ENCODE measurements around the gene NOX3. TPM values are rescaled to one million over a fixed set of nuclear protein-coding genes. Genes with fewer than 3 reads are reported as not detected.
"Not testable (repeated sequence)": the region's sequence is repeated elsewhere in the genome, so short reads cannot be mapped to it uniquely, and the experiment has no call there.

NOX3 gene
- total RNA-seq, 1 donor from 2014 or later: not detected

- no peaks in the 10 kb centered on the region for H3K36me3 ChIP-seq
- H3K4me1 ChIP-seq: no peaks in the 10 kb centered on the region
- no peak overlapping the region for H3K4me3 ChIP-seq
- H3K27ac ChIP-seq (replicated peaks): no peak overlapping the region
- intact Hi-C loops (cut with micrococcal nuclease): no loop called here
- TF ChIP-seq, protein P1, sequence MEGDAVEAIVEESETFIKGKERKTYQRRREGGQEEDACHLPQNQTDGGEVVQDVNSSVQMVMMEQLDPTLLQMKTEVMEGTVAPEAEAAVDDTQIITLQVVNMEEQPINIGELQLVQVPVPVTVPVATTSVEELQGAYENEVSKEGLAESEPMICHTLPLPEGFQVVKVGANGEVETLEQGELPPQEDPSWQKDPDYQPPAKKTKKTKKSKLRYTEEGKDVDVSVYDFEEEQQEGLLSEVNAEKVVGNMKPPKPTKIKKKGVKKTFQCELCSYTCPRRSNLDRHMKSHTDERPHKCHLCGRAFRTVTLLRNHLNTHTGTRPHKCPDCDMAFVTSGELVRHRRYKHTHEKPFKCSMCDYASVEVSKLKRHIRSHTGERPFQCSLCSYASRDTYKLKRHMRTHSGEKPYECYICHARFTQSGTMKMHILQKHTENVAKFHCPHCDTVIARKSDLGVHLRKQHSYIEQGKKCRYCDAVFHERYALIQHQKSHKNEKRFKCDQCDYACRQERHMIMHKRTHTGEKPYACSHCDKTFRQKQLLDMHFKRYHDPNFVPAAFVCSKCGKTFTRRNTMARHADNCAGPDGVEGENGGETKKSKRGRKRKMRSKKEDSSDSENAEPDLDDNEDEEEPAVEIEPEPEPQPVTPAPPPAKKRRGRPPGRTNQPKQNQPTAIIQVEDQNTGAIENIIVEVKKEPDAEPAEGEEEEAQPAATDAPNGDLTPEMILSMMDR (IDR thresholded peaks at IDR 0.05; ENCODE audit: borderline replicate concordance): no peak
- H3K9me3 ChIP-seq (replicated peaks): no peaks in the 10 kb centered on the region
- DNase-seq: no peak
- H3K27me3 ChIP-seq (ENCODE audit: low read depth): no peaks in the 10 kb centered on the region
These were observed 25.6 kb upstream of the NOX3 start for GRCh38 chr6:155481215-155481614.

DNA sequence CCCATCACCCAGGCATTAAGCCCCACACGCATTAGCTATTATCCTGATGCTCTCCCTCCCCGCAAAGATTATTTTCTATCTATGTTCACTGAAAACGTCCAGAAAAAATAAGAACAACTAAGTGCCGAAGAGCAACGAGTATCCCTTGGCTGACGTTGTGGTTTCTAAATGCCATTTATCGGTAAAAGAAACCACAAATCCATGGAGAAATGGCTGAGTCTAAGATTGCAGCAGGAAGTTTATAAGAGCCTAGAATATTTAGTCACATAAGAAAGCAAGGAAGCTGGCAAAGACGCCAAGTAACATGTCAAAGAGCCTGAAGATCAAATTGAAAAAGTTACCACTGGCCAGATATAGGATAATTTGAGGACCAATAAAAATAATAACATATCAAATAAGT is 18.1 kb upstream of the NOX3 start:
- intact Hi-C loops (cut with micrococcal nuclease): no loop called here
- Histone ChIP-seq H3K4me1 (no peaks in the 10 kb centered on the region), H3K27ac (replicated peaks) (no peak overlapping the region), H3K27me3 (ENCODE audit: low read depth) (no peaks in the 10 kb centered on the region), H3K9me3 (replicated peaks) (peaks cover 11% of the 10 kb centered on the region), H3K4me3 (no peak overlapping the region), H3K36me3 (no peaks in the 10 kb centered on the region)
- TF ChIP-seq, protein P1 (IDR thresholded peaks at IDR 0.05; ENCODE audit: borderline replicate concordance): no peak
- no peak for DNase-seq

DNA sequence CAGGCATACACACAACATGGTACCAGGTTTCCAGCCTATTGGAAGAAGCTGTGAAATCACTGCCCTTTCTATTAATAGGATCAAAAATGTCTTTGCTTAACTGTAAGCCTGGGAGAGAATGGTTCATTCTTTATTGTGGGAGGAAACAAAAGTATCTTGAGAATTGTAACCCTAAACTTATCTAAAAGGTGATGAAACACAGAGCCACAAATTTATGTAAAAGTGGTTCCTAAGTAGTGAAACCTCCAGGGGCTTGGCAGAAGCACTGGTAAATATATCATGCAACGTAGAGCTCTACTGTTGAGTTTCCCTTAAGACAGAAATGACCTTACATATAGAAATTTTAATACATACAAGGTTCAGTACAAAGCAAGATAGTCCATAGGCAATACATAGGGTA is 17.2 kb upstream of the NOX3 start:
- no peaks in the 10 kb centered on the region for H3K36me3 ChIP-seq
- peaks cover 20% of the 10 kb centered on the region for H3K9me3 ChIP-seq (replicated peaks)

DNA sequence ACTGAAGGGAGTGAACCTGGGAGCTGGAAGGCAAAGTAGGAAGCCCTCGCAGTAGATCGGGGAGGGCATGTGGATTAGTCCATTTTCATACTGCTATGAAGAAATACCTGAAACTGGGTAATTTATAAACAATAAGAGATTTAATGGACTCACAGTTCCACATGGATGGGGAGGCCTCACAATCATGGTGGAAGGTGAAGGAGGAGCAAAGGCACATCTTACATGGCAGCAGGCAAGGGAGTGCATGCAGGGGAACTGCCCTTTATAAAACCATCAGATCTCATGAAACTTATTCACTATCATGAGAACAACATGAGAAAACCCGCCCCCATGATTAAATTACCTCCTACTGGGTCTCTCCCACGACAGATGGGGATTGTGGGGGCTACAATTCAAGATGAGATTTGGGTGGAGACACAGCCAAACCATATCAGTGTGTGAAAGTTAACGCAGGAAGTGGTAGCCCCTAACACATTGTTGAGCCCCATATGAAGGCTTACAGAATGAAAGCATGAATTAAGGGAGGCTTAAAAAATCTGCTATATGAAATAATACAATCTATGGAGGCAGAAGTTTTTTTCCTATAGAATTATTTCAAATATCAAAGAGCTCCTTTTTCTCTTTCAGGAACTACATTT is 15.5 kb upstream of the NOX3 start:
- H3K4me3 ChIP-seq; H3K27me3 ChIP-seq (ENCODE audit: low read depth): not testable (repeated sequence)

More for the DNA sequence above, 17.2 kb upstream of the NOX3 start:
- intact Hi-C loops (cut with micrococcal nuclease): no loop called here
- H3K27ac ChIP-seq (replicated peaks): no peak overlapping the region
- no peak overlapping the region for H3K4me3 ChIP-seq
- DNase-seq: no peak
- TF ChIP-seq, protein P1 (IDR thresholded peaks at IDR 0.05; ENCODE audit: borderline replicate concordance): no peak
- no peaks in the 10 kb centered on the region for H3K27me3 ChIP-seq (ENCODE audit: low read depth)
- no peaks in the 10 kb centered on the region for H3K4me1 ChIP-seq

DNA sequence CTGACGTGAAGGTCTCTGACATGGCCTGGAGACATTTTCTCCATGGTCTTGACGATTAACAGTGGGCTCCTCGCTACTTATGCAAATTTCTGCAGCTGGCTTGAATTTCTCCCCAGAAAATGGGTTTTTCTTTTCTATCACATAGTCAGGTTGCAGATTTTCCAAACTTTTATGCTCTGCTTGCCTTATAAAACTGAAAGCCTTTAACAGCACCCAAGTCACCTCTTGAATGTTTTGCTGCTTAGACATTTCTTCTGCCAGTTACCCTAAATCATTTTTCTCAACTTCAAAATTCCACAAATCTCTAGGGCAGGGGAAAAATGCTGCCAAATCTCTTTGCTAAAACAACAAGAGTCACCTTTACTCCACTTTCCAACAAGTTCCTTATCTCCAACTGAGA is 12.9 kb upstream of the NOX3 start:
- H3K4me1 ChIP-seq; H3K27ac ChIP-seq (replicated peaks); DNase-seq; H3K36me3 ChIP-seq; intact Hi-C loops (cut with micrococcal nuclease); H3K4me3 ChIP-seq; H3K27me3 ChIP-seq (ENCODE audit: low read depth): not testable (repeated sequence)
- peaks cover 31% of the 10 kb centered on the region for H3K9me3 ChIP-seq (replicated peaks)

More for the DNA sequence above, 15.5 kb upstream of the NOX3 start:
- intact Hi-C loops (cut with micrococcal nuclease); DNase-seq; H3K4me1 ChIP-seq; H3K36me3 ChIP-seq; H3K27ac ChIP-seq (replicated peaks): not testable (repeated sequence)
- peaks cover 25% of the 10 kb centered on the region for H3K9me3 ChIP-seq (replicated peaks)

GRCh38 chr6:155466539-155466938 is 10.9 kb upstream of the NOX3 start:
- Histone ChIP-seq H3K4me3 (no peak overlapping the region), H3K4me1 (no peaks in the 10 kb centered on the region), H3K36me3 (no peaks in the 10 kb centered on the region), H3K27ac (replicated peaks) (no peak overlapping the region), H3K9me3 (replicated peaks) (peaks cover 31% of the 10 kb centered on the region), H3K27me3 (ENCODE audit: low read depth) (no peaks in the 10 kb centered on the region)
- intact Hi-C loops (cut with micrococcal nuclease): no loop called here
- DNase-seq: no peak
- TF ChIP-seq, protein P1 (IDR thresholded peaks at IDR 0.05; ENCODE audit: borderline replicate concordance): no peak

Data from left ventricle myocardium inferior (tissue), 1 donor.